RWPE1 (cell line): ENCODE measurements around the gene SRGAP2B.
"Not testable (repeated sequence)": the region's sequence is repeated elsewhere in the genome, so short reads cannot be mapped to it uniquely, and the experiment has no call there.

Experiments
- CTCF ChIA-PET: fragments of 350-600 bp; sonication (Branson Sonifier 250); formaldehyde crosslinking; extraction: SDS; loops from one replicate; lab custom pipeline; 2021; lab: Yijun Ruan, JAX
- POLR2A ChIA-PET: fragments of 400-600 bp; formaldehyde crosslinking; extraction: SDS; loops from one replicate; lab custom pipeline; 2020; ENCODE audit warnings: antibody characterized with exemption; ENCODE audit not compliant: low non-redundant PET; lab: Yijun Ruan, JAX
- DNase-seq: peaks from one replicate; pipeline ENCODE4 v3.0.0; 2012; ENCODE audit warnings: low spot score
- H3K27ac ChIP-seq: fragments of 450-650 bp; 2 replicates; pipeline ENCODE4 v1.5.1; 2017

The SRGAP2B gene

DNA sequence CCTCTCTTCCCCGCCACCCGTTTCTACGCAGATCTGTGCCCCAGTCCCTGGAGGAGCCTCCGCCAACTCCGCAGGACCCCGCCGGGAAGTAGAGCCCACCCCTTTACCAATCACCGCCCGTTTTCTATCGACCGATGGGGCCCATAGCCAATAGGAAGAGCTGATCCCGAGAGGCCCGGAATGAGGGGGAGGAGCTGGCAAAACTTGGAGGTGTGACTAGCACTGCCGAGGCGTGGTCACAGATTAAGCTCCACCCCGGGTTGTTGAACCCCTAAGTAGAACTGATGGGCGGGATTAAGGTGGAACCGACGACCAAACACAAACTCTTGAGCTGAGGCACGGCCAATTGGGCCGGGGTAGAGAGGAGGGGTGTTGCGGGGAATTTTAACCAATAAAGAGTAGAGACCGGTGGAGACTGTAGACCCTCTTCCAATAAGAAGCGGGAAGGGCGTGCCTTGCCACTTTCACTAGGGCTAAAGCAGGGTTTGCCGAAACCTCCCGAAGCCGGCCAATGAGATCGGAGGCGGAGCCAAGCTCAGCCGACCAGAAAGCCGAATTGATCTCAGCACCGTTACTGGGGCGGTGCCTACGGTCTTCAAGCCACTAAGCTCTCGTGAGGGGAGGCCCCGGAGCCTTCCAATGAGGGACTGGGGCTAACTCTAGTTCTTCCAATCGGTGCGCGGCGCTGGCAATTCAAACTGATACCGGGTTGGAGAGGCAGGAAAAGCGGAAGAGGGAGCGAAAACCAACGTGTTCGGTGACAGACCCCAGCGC, at the start of gene SRGAP2B, which contains the start of gene FAM72D:
SRGAP2B (minus strand) TSS at position 45 of the 774 bp plus-strand sequence. CDS start 2,427 bp downstream, outside the sequence.
FAM72D (plus strand) TSS at position 691 of the 774 bp plus-strand sequence. CDS start 874 bp downstream, outside the sequence.
- H3K27ac ChIP-seq, POLR2A ChIA-PET, CTCF ChIA-PET, DNase-seq: not testable (repeated sequence)

DNA sequence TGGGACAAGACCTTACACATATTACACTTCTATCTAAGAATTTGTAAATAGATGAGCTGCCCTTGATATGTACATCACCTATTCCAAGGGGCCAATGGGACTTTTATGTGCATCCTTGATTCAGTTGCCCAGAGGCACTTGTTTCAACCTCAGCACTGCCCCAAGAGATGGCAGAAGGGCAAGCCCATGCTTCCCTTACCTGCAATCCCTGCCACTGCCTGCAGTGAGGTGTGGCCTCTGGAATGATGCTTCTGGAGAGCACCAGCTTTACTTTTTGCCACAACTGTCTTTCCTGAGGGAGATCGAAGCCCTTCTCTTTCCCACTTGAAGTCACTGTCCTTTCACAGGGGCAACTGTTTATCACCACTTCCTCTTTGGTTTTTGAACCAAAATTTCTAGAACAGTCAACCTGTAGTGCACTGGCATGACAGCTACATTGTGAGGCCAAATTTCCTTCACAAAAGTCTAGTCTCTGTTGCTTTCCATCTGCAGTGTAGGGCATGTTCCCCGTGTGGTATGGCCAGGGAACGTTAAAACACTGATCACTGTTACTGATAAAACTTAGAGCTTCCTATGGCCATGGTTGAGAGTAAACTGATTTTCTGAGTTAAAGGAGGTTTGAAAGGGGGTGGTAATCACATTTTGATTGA, 49.3 kb upstream of the SRGAP2B start:
- POLR2A ChIA-PET, DNase-seq, CTCF ChIA-PET, H3K27ac ChIP-seq: not testable (repeated sequence)

DNA sequence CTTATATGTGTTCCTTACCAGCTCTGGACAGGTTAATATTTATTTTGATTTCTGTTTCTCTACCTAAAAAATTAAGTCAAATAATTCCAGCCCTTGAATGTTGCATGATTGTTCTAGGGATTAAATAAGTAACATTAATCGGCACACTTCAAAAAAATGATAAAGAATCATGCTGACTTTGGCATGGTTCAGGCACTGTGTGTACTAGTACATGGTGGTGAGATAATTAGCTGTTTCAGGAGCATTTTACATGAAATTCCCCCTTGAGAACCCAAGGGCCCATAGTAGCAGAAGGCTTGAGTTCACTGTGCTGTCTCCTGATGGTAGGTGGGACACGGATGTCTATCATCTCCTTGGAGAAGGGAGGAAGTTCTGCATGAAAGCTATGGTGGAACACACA, 45.4 kb upstream of the SRGAP2B start:
- DNase-seq, CTCF ChIA-PET, POLR2A ChIA-PET, H3K27ac ChIP-seq: not testable (repeated sequence)

GRCh38 chr1:145134476-145134875, 39.3 kb upstream of the SRGAP2B start:
- CTCF ChIA-PET, POLR2A ChIA-PET, H3K27ac ChIP-seq, DNase-seq: not testable (repeated sequence)

- POLR2A ChIA-PET, H3K27ac ChIP-seq, DNase-seq, CTCF ChIA-PET: not testable (repeated sequence)
Observed at GRCh38 chr1:145128697-145129469, 33.8 kb upstream of the SRGAP2B start.

- DNase-seq, POLR2A ChIA-PET, CTCF ChIA-PET, H3K27ac ChIP-seq: not testable (repeated sequence)
Observed at GRCh38 chr1:145127144-145127543, 32.0 kb upstream of the SRGAP2B start.

- POLR2A ChIA-PET, CTCF ChIA-PET, DNase-seq, H3K27ac ChIP-seq: not testable (repeated sequence)
Observed at GRCh38 chr1:145125112-145125511, 30.0 kb upstream of the SRGAP2B start.

DNA sequence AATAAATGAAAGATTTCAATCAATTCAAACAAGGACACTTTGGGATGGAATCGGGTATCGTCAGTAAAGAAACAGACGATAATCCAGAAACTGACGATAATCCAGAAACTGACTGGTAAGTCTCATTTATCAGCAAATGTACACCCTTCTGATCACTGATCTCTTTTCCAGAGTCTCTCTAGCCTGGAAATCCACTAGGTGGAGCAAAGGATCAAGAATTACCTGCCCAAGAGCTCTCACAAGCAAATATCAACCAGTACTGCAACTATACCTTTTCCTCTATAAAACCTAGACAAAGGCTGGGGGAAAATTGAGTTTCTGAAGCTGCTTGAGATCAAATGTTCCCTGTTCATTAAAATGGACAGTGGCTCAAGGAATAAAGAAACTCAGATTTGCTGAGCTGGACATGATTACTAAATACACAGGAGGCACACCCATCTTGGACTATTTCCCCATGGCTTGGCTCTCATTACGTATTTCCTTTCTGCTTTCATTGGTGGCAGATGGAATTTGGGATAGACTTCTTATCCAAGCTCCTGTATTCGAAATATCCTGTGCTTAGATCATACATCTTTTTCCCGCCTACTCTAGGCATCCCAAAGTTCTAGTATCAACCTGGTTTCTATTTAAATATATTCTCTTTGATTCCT, 29.0 kb upstream of the SRGAP2B start:
- POLR2A ChIA-PET, DNase-seq, H3K27ac ChIP-seq, CTCF ChIA-PET: not testable (repeated sequence)

- POLR2A ChIA-PET, DNase-seq, CTCF ChIA-PET, H3K27ac ChIP-seq: not testable (repeated sequence)
Observed at GRCh38 chr1:145123062-145123395, 27.9 kb upstream of the SRGAP2B start.

DNA sequence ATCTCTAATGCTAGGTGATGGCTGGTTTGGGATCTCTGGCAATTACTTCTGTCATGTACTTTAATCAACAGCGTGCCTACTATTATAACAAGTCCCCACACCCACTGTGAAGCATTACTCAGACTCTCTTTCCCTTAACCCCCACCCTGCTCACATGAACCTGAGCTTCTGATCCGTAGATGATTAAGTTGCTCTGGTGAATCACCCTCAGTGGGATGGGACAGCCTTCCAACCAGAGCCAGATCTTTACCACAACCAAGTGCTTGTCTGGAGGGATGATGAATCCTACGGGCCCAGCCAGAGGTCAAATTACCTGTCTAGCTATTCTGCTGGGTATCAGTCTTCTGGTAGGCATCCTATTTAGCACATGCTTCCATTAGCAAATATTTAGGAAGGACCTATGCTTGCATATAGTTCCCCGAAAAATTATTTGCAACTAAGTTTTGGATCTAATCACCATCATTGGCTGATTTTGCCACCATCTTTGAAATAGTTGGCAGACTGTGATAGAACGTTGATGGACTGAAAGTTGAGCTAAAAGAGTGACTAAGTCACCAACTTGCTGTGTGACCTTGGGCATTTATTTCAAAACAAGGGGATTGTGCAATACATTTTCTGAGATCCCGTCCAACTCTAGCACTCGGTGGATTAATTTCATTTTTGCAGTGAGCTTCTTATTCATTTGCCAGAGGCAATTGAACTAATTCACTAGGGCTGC, 27.4 kb upstream of the SRGAP2B start:
- H3K27ac ChIP-seq, DNase-seq, POLR2A ChIA-PET, CTCF ChIA-PET: not testable (repeated sequence)

DNA sequence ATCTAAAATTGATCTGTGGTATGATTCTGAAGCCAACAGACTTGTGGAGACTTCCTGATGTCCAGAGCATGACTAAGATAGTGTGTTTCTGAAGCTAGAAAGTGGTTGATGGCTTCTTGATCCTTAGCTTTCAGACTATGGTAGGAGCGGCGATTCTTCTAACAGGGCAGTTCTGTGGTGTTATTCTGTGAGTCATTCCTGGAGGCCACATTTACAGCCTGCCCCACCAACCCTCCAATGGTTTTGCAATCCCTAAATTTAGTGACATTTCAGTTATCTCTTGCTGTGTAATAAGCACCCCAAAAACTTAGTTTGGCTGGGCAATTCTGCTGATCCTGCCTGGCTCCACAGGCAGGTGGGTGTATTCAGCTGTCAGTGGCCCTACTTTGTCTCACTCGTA, 24.7 kb upstream of the SRGAP2B start:
- CTCF ChIA-PET, H3K27ac ChIP-seq, DNase-seq, POLR2A ChIA-PET: not testable (repeated sequence)

- DNase-seq, CTCF ChIA-PET, POLR2A ChIA-PET, H3K27ac ChIP-seq: not testable (repeated sequence)
Observed at GRCh38 chr1:145115587-145116493, 20.7 kb upstream of the SRGAP2B start.

DNA sequence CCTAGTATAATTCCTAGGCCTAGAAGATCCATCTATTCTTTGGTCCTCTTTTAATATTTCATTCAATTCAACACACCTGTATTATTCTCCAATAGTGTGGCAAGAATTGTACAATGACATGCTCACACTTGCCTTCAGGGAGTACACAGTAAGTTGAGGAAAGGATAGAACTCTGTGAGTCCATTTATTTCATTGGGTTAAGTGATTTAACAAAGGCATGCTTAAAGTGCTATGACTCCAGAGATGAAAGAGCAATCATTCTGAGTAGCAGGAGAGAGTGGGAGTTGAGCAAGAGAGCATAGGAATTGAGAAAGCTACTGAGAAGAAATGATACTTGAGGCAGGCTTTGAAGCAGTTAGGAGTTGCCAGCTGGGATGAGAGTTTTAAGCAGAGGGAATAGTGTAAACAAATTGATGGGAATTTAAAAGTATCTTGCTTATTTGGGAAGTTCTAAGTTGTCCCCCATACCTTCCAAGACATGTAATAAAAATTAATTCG, 19.5 kb upstream of the SRGAP2B start:
- POLR2A ChIA-PET, H3K27ac ChIP-seq, CTCF ChIA-PET, DNase-seq: not testable (repeated sequence)

DNA sequence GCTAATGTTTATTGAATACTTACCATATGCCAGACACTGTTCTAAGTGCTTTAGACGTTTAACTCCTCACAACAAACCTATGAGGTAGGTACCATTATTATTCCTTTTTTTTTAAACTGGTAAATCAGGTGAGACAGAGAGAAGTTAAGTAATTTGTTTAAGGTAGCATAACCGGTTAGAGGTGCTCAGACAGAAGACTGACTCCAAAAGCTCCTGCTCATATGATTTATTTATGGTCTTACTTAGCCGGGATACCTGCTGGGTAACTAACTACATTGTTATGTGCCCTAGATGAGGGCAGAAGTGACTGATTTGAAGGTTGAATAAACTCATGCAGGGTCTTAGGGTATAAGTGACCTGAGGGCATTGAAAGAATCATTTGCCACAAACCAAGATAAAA, 17.6 kb upstream of the SRGAP2B start:
- POLR2A ChIA-PET, H3K27ac ChIP-seq, CTCF ChIA-PET, DNase-seq: not testable (repeated sequence)

DNA sequence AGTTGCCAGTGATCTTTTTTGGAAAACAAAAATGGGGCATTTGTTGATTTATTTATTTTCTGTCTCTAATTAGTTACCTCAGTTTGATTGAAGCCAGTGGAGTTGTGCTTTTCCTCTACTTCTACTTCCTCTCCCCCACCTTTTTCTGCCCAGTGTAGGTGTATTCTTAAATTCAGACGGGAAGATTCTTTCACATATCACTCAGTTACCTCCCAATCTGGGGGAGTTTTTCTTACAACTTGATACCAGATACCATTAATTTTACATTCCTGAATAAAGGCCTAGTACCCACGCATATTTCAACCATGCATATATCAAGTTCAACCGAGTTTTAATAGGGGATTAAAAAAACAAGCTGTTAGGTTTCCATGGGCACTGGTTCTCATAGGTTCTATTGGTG, 16.5 kb upstream of the SRGAP2B start:
- POLR2A ChIA-PET, DNase-seq, CTCF ChIA-PET, H3K27ac ChIP-seq: not testable (repeated sequence)
